ENCODE data around the gene PIK3R1.

PIK3R1 gene

GRCh38 chr5:68268101-68268851 lies 52.7 kb downstream of the PIK3R1 start:
- no peak overlapping the region for H3K4me3 ChIP-seq (ENCODE audit: control insufficient read depth, low read depth, low read length)
- TF ChIP-seq, protein P1, sequence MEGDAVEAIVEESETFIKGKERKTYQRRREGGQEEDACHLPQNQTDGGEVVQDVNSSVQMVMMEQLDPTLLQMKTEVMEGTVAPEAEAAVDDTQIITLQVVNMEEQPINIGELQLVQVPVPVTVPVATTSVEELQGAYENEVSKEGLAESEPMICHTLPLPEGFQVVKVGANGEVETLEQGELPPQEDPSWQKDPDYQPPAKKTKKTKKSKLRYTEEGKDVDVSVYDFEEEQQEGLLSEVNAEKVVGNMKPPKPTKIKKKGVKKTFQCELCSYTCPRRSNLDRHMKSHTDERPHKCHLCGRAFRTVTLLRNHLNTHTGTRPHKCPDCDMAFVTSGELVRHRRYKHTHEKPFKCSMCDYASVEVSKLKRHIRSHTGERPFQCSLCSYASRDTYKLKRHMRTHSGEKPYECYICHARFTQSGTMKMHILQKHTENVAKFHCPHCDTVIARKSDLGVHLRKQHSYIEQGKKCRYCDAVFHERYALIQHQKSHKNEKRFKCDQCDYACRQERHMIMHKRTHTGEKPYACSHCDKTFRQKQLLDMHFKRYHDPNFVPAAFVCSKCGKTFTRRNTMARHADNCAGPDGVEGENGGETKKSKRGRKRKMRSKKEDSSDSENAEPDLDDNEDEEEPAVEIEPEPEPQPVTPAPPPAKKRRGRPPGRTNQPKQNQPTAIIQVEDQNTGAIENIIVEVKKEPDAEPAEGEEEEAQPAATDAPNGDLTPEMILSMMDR (IDR thresholded peaks at IDR 0.05; ENCODE audit: control insufficient read depth, insufficient read depth, low read depth, low read length, missing control alignments): no peak
- DNase-seq (ENCODE audit: low read depth): no peak

DNA sequence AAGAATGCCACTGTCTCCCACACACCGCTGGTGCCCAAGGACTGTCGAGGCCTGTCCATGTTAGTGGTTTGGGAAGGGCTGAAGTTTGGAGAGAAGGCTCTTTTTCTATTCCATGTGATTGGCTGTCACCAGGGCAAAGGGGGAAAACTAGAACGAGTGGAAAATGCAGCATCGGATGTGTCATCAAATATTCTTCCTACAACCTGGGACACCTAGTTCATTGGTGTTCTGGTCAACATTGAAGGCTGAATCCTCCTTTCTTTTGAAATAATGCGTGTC lies 53.2 kb downstream of the PIK3R1 start:
- TF ChIP-seq, protein P1 (IDR thresholded peaks at IDR 0.05; ENCODE audit: control insufficient read depth, insufficient read depth, low read depth, low read length, missing control alignments): no peak
- DNase-seq (ENCODE audit: low read depth): no peak
- H3K4me3 ChIP-seq (ENCODE audit: control insufficient read depth, low read depth, low read length): no peak overlapping the region

- TF ChIP-seq, protein P1 (IDR thresholded peaks at IDR 0.05; ENCODE audit: control insufficient read depth, insufficient read depth, low read depth, low read length, missing control alignments): no peak
- no peak overlapping the region for H3K4me3 ChIP-seq (ENCODE audit: control insufficient read depth, low read depth, low read length)
- no peak for DNase-seq (ENCODE audit: low read depth)
Measured at GRCh38 chr5:68269820-68270219, 54.3 kb downstream of the PIK3R1 start.

- TF ChIP-seq, protein P1 (IDR thresholded peaks at IDR 0.05; ENCODE audit: control insufficient read depth, insufficient read depth, low read depth, low read length, missing control alignments): no peak
- no peak for DNase-seq (ENCODE audit: low read depth)
- no peak overlapping the region for H3K4me3 ChIP-seq (ENCODE audit: control insufficient read depth, low read depth, low read length)
Measured at GRCh38 chr5:68270399-68270975, 54.9 kb downstream of the PIK3R1 start.

- no peak overlapping the region for H3K4me3 ChIP-seq (ENCODE audit: control insufficient read depth, low read depth, low read length)
- DNase-seq (ENCODE audit: low read depth): no peak
- TF ChIP-seq, protein P1 (IDR thresholded peaks at IDR 0.05; ENCODE audit: control insufficient read depth, insufficient read depth, low read depth, low read length, missing control alignments): no peak
Measured at GRCh38 chr5:68271124-68271523, 55.6 kb downstream of the PIK3R1 start.

GRCh38 chr5:68272289-68272688 lies 56.7 kb downstream of the PIK3R1 start:
- TF ChIP-seq, protein P1 (IDR thresholded peaks at IDR 0.05; ENCODE audit: control insufficient read depth, insufficient read depth, low read depth, low read length, missing control alignments): peak; percentile 8
- no peak overlapping the region for H3K4me3 ChIP-seq (ENCODE audit: control insufficient read depth, low read depth, low read length)
- DNase-seq (ENCODE audit: low read depth): no peak
